Testis (tissue), 3 donors: ENCODE measurements around the gene VPS16. TPM values are rescaled to one million over a fixed set of nuclear protein-coding genes. Genes with fewer than 3 reads are reported as not detected.

ENCODE experiments used
- DNase-seq: peaks from one replicate; pipeline ENCODE4 v3.0.0-alpha.2; 2019
- H3K27ac ChIP-seq, 2 donors: fragments of 200-600 bp; sonication (generic); one replicate each; pipeline ENCODE4 v1.5.1; 2019
- H3K27me3 ChIP-seq: fragments of 200-600 bp; sonication (generic); one replicate; pipeline ENCODE4 v1.5.1; 2019
- H3K36me3 ChIP-seq: fragments of 200-600 bp; sonication (generic); one replicate; pipeline ENCODE4 v1.5.1; 2017; ENCODE audit warnings: low read depth; ENCODE audit errors: missing control alignments
- H3K4me1 ChIP-seq: fragments of 200-600 bp; sonication (generic); one replicate; pipeline ENCODE4 v1.5.1; 2019
- H3K4me3 ChIP-seq, 2 donors: fragments of 200-600 bp; sonication (generic); one replicate each; pipeline ENCODE4 v1.5.1; 2017 to 2019
- H3K9me3 ChIP-seq: fragments of 200-600 bp; sonication (generic); one replicate; pipeline ENCODE4 v1.5.1; 2017
- POLR2A ChIP-seq: fragments of 450-650 bp; IDR thresholded peaks from one replicate; pipeline ENCODE4 v1.6.1; 2017; ENCODE audit warnings: antibody characterized with exemption, mild to moderate bottlenecking, moderate library complexity
- WGBS, 2 donors: methylation state at CpG; one replicate each; pipeline ENCODE4 v1.1.5; 2018; 5-methylcytosine and 5-hydroxymethylcytosine counted together
- intact Hi-C: fragments of 100-400 bp; cut with DNase I; formaldehyde crosslinking; loops from one replicate; pipeline ENCODE4 v1.15.1; 2023; ENCODE audit warnings: low total_unique reads
- polyA plus RNA-seq: library from polyadenylated mRNA; stranded (reverse); fragments of 350-450 nt; fragmentation: Illumina TruSeq; extraction: RNeasy Lipid Tissue Mini Kit (QIAGEN cat#74804); gene quantifications from one replicate; pipeline ENCODE4 v1.2.3, GENCODE V29; 2014; ENCODE audit warnings: low read depth, low replicate concordance; ENCODE audit not compliant: insufficient read depth
- total RNA-seq, 2 donors: library from RNA; depleted of rRNA; stranded (reverse); fragments of >200 nt; gene quantifications; one replicate each; pipeline ENCODE4 v1.2.3, GENCODE V29; 2016
- TF ChIP-seq, protein P1 (sequence below), 3 experiments: fragments of 450-650 bp in 2 of 3; fragments of 200-600 bp in 1 of 3; sonication (generic) in 1 of 3; IDR thresholded peaks; one replicate each; pipeline ENCODE4 v1.5.1; 2016 to 2019; ENCODE audit warnings: antibody characterized with exemption in 3 of 3, mild to moderate bottlenecking in 2 of 3, moderate library complexity in 1 of 3

The VPS16 gene
- total and polyA plus RNA-seq, 3 donors from 2014 or later: 24.3 to 31.4 (median 27.3) TPM

DNA sequence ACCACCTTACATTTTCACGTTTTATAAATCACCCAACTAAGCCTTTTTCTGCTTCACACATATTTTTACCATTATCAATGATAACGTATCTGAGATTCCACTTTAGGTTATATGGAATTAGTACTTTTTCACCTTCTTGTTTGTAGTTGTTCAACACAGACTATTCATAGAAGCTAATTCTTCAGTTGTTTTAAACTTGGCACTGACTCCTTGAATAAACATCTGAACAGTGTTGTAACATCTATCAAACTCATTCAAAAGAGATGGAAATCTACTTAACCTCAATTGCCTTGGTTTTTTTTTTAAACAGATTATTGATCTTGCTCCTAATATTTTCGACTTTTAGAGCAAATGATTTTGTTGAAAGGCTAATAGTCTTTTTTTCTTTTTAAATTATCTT is 67.0 kb downstream of the VPS16 start:
- intact Hi-C loops: no loop called here
- no peak for DNase-seq
- TF ChIP-seq POLR2A: no peak
- TF ChIP-seq, protein P1, sequence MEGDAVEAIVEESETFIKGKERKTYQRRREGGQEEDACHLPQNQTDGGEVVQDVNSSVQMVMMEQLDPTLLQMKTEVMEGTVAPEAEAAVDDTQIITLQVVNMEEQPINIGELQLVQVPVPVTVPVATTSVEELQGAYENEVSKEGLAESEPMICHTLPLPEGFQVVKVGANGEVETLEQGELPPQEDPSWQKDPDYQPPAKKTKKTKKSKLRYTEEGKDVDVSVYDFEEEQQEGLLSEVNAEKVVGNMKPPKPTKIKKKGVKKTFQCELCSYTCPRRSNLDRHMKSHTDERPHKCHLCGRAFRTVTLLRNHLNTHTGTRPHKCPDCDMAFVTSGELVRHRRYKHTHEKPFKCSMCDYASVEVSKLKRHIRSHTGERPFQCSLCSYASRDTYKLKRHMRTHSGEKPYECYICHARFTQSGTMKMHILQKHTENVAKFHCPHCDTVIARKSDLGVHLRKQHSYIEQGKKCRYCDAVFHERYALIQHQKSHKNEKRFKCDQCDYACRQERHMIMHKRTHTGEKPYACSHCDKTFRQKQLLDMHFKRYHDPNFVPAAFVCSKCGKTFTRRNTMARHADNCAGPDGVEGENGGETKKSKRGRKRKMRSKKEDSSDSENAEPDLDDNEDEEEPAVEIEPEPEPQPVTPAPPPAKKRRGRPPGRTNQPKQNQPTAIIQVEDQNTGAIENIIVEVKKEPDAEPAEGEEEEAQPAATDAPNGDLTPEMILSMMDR (IDR thresholded peaks at IDR 0.05): no peak
- no peaks in the 10 kb centered on the region for H3K27me3 ChIP-seq
- H3K4me1 ChIP-seq: no peaks in the 10 kb centered on the region
- no peaks in the 10 kb centered on the region for H3K36me3 ChIP-seq
- no peaks in the 10 kb centered on the region for H3K9me3 ChIP-seq
- H3K27ac ChIP-seq: no peak overlapping the region
- 83 to 87% methylated on average over 3 of the region's 3 CpGs for WGBS, 2 donors
- no peak overlapping the region for H3K4me3 ChIP-seq

DNA sequence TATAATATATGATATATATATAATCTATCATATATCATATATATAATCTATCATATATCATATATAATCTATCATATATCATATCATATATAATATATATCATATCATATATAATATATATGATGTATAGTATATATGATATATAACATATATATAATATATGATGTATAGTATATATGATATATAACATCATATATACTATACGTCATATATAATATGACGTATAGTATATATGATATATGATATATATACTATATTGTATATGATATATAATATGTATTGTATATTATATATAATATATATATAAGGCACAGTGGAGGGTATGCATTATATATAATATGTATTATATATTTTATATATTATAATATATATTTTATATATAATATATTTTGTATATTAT is 69.4 kb downstream of the VPS16 start:
- Histone ChIP-seq H3K36me3 (no peaks in the 10 kb centered on the region), H3K27me3 (no peaks in the 10 kb centered on the region), H3K4me1 (no peaks in the 10 kb centered on the region), H3K9me3 (no peaks in the 10 kb centered on the region), H3K4me3 (no peak overlapping the region), H3K27ac (no peak overlapping the region)
- DNase-seq: no peak
- WGBS, 2 donors: 100% methylated on average over 2 of the region's 2 CpGs; no CpG with 5 or more reads in 1 of the 2 donors
- no peak for TF ChIP-seq POLR2A
- TF ChIP-seq, protein P1 (IDR thresholded peaks at IDR 0.05): no peak
- intact Hi-C loops: no loop called here

DNA sequence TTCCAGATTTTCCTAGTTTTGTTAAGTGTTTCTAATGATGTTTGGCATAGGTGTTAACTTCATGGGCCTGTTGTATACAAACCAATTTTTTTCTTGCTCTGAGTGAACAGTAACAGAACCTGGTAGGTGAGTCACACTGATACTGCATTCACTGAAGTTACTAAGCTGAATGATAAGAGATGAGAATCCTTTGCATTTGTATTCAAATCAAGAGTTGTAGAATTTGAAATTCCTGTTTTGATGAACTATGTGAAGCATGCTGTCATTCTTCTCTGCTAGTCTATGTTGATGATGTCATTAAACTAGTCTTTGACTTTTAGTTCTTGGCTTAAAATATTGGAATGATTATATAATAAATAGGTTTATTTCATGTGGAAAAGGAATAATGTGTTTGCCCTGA is 70.7 kb downstream of the VPS16 start:
- Histone ChIP-seq H3K9me3 (no peaks in the 10 kb centered on the region), H3K27ac (no peak overlapping the region), H3K4me3 (no peak overlapping the region), H3K4me1 (no peaks in the 10 kb centered on the region), H3K36me3 (no peaks in the 10 kb centered on the region), H3K27me3 (no peaks in the 10 kb centered on the region)
- no peak for DNase-seq
- no peak for TF ChIP-seq POLR2A
- TF ChIP-seq, protein P1 (IDR thresholded peaks at IDR 0.05): no peak
- intact Hi-C loops: no loop called here

DNA sequence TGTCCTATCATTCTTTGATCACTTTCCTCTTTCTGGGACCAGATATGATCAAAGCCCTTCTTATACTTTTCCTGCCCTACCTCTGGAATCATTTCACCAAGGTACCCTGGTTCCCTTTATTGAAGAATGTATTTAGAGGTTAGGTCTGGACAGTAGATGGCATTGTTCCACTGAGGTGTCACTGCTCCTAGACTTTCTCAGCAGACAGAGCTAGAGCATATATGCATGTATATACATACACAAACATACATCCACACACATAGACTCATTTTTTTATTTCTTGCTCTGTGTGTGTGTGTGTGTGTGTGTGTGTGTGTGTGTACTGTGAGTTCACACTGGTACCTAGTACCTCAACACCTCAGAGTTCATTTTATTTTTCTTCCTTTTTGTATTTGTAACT is 73.6 kb downstream of the VPS16 start:
- H3K36me3 ChIP-seq: no peaks in the 10 kb centered on the region
- DNase-seq: peak; percentile 24

More for the DNA sequence above, 73.6 kb downstream of the VPS16 start:
- no peak overlapping the region for H3K4me3 ChIP-seq
- no peaks in the 10 kb centered on the region for H3K9me3 ChIP-seq
- no peaks in the 10 kb centered on the region for H3K27me3 ChIP-seq
- no peak for TF ChIP-seq POLR2A
- TF ChIP-seq, protein P1 (IDR thresholded peaks at IDR 0.05): no peak
- H3K4me1 ChIP-seq: no peaks in the 10 kb centered on the region
- H3K27ac ChIP-seq: no peak overlapping the region
- intact Hi-C loops: no loop called here

Other genes starting within 250 kb of the VPS16 start
- gene NOP56, start 188.1 kb upstream of the VPS16 start, total RNA-seq: 100 to 1,000 TPM; 110 TPM
- 125 TPM for gene NOP56, start 188.1 kb upstream of the VPS16 start, polyA plus RNA-seq
- gene IDH3B, start 176.5 kb upstream of the VPS16 start, total RNA-seq: 100 to 1,000 TPM; 105 to 123 TPM
- 90.6 TPM for gene IDH3B, start 176.5 kb upstream of the VPS16 start, polyA plus RNA-seq
- 10 to 100 TPM in 1 of 2 donors, 1 to 10 TPM in 1; 7.4 to 14.2 TPM for gene EBF4, start 148.0 kb upstream of the VPS16 start, total RNA-seq
- gene EBF4, start 148.0 kb upstream of the VPS16 start, polyA plus RNA-seq: 6.1 TPM
- gene CPXM1, start 40.1 kb upstream of the VPS16 start, total RNA-seq: 1 to 10 TPM; 3.5 to 8.6 TPM
- gene CPXM1, start 40.1 kb upstream of the VPS16 start, polyA plus RNA-seq: 25.2 TPM
- gene C20orf141, start 25.8 kb upstream of the VPS16 start, total RNA-seq: 100 to 1,000 TPM in 1 of 2 donors, 10 to 100 TPM in 1; 53.6 to 177 TPM
- gene C20orf141, start 25.8 kb upstream of the VPS16 start, polyA plus RNA-seq: 154 TPM
- 100 to 1,000 TPM in 1 of 2 donors, 10 to 100 TPM in 1; 39.0 to 133 TPM for gene TMEM239, start 24.4 kb upstream of the VPS16 start, total RNA-seq
- 77.3 TPM for gene TMEM239, start 24.4 kb upstream of the VPS16 start, polyA plus RNA-seq
- gene PCED1A, start 90 bp upstream of the VPS16 start, total RNA-seq: 10 to 100 TPM; 46.0 to 51.1 TPM
- 20.8 TPM for gene PCED1A, start 90 bp upstream of the VPS16 start, polyA plus RNA-seq
- 10 to 100 TPM; 52.0 to 68.9 TPM for gene PTPRA, start 32.7 kb downstream of the VPS16 start, total RNA-seq
- gene PTPRA, start 32.7 kb downstream of the VPS16 start, polyA plus RNA-seq: 83.8 TPM
- gene GNRH2, start 202.9 kb downstream of the VPS16 start, total RNA-seq: not detected
- 2.6 TPM for gene GNRH2, start 202.9 kb downstream of the VPS16 start, polyA plus RNA-seq
- 10 to 100 TPM; 37.4 to 55.9 TPM for gene MRPS26, start 205.3 kb downstream of the VPS16 start, total RNA-seq
- 28.3 TPM for gene MRPS26, start 205.3 kb downstream of the VPS16 start, polyA plus RNA-seq
- gene OXT, start 230.9 kb downstream of the VPS16 start, total RNA-seq: 1 to 10 TPM; 3.7 to 6.7 TPM
- gene OXT, start 230.9 kb downstream of the VPS16 start, polyA plus RNA-seq: 1.7 TPM
- 1 to 10 TPM in 1 of 2 donors, not detected in 1; 1.3 TPM for gene AVP, start 244.0 kb downstream of the VPS16 start, total RNA-seq
- gene AVP, start 244.0 kb downstream of the VPS16 start, polyA plus RNA-seq: not detected